Lung microvascular endothelial cell (primary cell): ENCODE data around the gene B4GALT6. TPM values are rescaled to one million over a fixed set of nuclear protein-coding genes. Genes with fewer than 3 reads are reported as not detected.
A peak's percentile ranks its signal among the peaks of the same experiment; 100 is the strongest.

ENCODE experiments used
- DNase-seq, 2 donors: peaks; one replicate each; pipeline versions ENCODE4 v3.0.0 to v3.0.0-alpha.2; 2010; ENCODE audit warnings: low read depth in 2 of 2
- total RNA-seq: library from RNA; depleted of rRNA; stranded (reverse); fragments of >200 nt; gene quantifications from 2 replicates; pipeline ENCODE4 v1.2.1, GENCODE V29; 2014

Gene B4GALT6
- total RNA-seq, 1 donor from 2014 or later, result 4.4 TPM

DNA sequence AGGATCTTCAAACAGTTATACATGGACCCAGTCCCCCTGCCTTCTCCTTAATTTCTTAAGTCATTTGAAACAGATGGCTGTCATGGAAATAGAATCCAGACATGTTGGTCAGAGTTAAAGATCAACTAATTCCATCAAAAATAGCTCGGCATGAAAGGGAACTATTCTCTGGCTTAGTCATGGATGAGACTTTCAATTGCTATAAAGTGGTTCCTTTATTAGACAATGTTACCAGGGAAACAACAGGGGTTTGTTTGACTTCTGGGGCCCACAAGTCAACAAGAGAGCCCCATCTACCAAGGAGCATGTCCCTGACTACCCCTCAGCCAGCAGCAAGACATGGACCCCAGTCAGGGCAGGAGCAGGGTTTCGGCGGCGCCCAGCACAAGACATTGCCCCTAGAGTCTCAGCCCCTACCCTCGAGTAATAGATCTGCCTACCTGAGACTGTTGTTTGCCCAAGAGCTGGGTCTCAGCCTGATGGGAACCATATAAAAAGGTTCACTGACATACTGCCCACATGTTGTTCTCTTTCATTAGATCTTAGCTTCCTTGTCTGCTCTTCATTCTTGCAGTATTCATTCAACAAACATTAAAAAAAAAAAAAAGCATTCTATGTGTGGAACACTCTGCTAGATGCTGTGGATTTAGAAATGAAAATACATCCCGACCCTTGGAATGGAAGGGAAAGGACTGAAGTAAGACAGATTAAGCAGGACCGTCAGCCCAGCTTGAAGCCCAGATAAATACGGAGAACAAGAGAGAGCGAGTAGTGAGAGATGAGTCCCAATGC, 88.1 kb downstream of the B4GALT6 start:
- DNase-seq, result peak in 1 of 2 donors; percentile 4

GRCh38 chr18:31595121-31595771, 89.1 kb downstream of the B4GALT6 start:
- no peak for DNase-seq

GRCh38 chr18:31592506-31593157, 91.7 kb downstream of the B4GALT6 start:
- no peak for DNase-seq

- no peak for DNase-seq
Measured at GRCh38 chr18:31591628-31592027, 92.8 kb downstream of the B4GALT6 start, which contains the start of gene TTR. TTR (plus strand) TSS chr18:31591877; CDS start chr18:31591903, 26 bp downstream.

DNA sequence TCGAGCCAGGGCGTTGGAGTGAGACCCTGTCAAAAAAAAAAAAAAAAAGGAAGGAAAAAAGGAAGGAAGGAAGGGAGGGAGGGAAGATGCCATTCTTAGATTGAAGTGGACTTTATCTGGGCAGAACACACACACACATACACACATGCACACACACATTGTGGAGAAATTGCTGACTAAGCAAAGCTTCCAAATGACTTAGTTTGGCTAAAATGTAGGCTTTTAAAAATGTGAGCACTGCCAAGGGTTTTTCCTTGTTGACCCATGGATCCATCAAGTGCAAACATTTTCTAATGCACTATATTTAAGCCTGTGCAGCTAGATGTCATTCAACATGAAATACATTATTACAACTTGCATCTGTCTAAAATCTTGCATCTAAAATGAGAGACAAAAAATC, 93.3 kb downstream of the B4GALT6 start:
- no peak for DNase-seq

GRCh38 chr18:31590570-31590969, 93.8 kb downstream of the B4GALT6 start:
- DNase-seq, result no peak

DNA sequence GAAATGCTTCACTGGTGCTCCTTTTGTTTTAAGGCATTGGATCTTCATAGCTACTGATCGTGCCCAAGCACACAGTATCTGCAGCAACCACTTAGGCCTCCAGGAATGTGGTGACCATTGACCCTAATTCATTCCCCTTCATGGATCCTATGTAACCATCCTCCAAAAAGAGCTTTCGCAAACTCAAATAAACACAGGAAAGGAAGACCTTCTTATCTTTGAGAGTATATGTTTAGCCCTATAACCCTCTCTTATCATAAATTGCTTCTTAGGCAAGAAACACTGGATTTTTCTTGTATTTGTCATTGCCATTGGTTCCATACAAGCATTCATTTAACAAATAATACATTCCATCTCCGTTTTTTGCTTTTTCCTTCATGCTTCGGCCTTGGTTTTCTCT, 96.9 kb downstream of the B4GALT6 start:
- DNase-seq, result no peak

DNA sequence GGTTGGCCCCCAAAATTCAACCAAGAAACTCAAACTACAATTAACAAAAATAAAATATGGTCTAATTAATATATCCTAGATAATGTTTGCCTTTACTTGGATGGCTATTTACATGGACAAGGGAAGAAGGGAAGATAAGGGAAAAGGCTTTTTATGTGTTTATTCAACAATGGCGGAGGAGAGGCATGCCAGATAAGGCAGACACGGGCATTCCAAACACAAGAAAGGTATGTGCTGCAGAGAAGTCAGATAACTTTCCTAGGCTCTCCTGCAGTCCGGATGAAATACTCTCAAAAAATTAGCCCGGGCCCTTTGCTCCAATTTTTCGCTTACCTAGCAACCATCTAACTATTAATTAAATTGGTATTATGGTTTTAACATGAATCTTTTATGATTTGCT, 97.8 kb downstream of the B4GALT6 start:
- DNase-seq, result no peak

DNA sequence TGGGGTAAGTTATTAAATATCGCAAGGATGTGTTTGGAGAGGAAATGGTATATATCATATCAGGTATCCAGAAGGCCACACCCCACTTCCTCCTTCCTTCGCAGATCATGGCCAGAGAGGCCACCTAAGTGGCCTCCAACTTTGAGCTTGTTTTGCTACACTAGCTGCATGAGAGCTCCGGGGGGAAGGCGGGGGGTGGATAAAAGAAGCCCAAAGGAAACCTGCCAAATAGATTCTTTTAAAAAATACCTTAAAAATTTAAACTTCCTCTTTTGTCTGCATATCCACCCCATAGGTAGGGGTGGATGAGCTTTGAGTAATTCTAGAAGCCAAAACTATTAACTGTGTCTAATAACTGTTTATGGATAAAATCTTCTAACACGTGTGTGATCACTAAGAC, 98.4 kb downstream of the B4GALT6 start:
- no peak for DNase-seq

- no peak for DNase-seq
Measured at GRCh38 chr18:31583185-31583854, 101.1 kb downstream of the B4GALT6 start.

- peak; percentile 84 to 86 for DNase-seq
Measured at GRCh38 chr18:31581498-31582197, 102.7 kb downstream of the B4GALT6 start.

GRCh38 chr18:31579375-31579774, 105.0 kb downstream of the B4GALT6 start:
- no peak for DNase-seq

GRCh38 chr18:31578126-31578525, 106.3 kb downstream of the B4GALT6 start:
- DNase-seq, result no peak

- no peak for DNase-seq
Measured at GRCh38 chr18:31577195-31577594, 107.2 kb downstream of the B4GALT6 start.

- DNase-seq, result no peak
Measured at GRCh38 chr18:31576670-31577069, 107.7 kb downstream of the B4GALT6 start.

DNA sequence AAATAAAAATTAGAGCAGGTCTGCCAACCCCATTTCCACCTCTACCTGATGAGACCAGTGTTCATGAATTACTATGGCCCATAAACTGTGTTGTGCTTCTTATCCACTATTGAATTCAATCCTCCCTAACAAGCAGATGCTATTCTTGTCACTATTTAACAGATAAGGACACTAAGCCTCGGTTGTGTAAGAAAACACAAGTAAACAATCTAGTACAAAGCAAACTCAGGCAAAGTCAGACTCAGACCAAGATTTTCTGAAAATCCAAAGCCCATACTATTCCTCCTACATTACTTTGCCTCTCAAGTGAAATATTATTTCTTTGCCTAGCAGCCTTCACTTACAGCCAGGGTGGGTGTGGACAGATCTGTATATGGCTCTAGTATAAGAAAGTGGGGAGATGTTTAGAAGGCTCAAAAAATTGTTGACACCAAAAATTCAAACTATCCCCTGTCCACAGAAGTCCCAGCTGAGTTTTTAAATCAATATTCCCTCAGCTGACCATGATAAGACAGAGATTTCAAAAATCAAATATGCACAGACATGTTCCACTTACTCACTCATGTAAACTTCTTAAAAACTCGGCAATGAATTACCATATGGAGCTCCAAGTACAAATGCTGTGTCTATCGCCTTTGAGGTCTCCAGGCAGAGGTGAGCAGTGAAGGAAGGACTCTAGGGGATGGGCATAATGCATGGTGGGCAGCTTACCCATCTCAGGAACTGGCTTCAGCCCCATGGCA, 108.7 kb downstream of the B4GALT6 start:
- DNase-seq, result no peak

DNA sequence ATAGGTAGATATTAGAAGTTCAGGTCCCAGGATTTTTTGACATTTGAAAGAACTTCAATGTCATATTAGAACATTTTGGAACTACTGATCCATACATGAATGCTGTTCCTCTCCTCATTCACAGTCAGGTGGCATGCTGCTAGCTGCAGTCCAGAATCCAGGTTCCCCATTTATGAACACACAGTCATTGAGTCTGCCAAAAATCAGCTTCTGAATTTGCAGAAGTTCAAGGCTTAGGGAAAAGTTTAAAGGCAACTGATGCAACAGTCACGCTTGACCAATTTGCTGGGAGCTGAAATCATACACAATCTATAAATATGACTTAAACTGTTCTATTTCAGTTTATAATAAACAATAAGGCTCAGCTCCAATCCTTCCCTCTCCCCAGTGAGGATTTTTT, 110.0 kb downstream of the B4GALT6 start:
- DNase-seq, result no peak
